Endodermal cell (in vitro differentiated cells): ENCODE results near the gene ADAMTS17. TPM values are rescaled to one million over a fixed set of nuclear protein-coding genes. Genes with fewer than 3 reads are reported as not detected.

Source experiments
- DNase-seq: peaks from one replicate; pipeline ENCODE4 v3.0.0-alpha.2; 2017
- H3K27ac ChIP-seq: 2 replicates; pipeline ENCODE4 v1.5.1; 2013; ENCODE audit warnings: mild to moderate bottlenecking, low read depth, low read length, moderate library complexity
- H3K27me3 ChIP-seq: 2 replicates; pipeline ENCODE4 v1.6.1; 2013; ENCODE audit warnings: mild to moderate bottlenecking, low read length, moderate library complexity; ENCODE audit not compliant: insufficient read depth, control insufficient read depth, poor library complexity, severe bottlenecking
- H3K36me3 ChIP-seq: 2 replicates; pipeline ENCODE4 v1.7.0; 2013; ENCODE audit warnings: mild to moderate bottlenecking, low read length, moderate library complexity; ENCODE audit not compliant: control insufficient read depth, insufficient read depth
- H3K4me1 ChIP-seq: one replicate; pipeline ENCODE4 v1.7.0; 2013; ENCODE audit warnings: low read length; ENCODE audit not compliant: control insufficient read depth, insufficient read depth
- H3K4me3 ChIP-seq: 2 replicates; pipeline ENCODE4 v1.5.1; 2013; ENCODE audit warnings: mild to moderate bottlenecking, low read length, moderate library complexity
- H3K9ac ChIP-seq: 2 replicates; pipeline ENCODE4 v1.6.1; 2013; ENCODE audit warnings: mild to moderate bottlenecking, low read length, moderate library complexity; ENCODE audit not compliant: poor library complexity, severe bottlenecking; ENCODE audit errors: extremely low read depth
- H3K9me3 ChIP-seq: 2 replicates; pipeline ENCODE4 v1.6.1; 2013; ENCODE audit warnings: mild to moderate bottlenecking, low read length, moderate library complexity; ENCODE audit not compliant: control insufficient read depth
- H3K27ac Mint-ChIP-seq: 2 replicates; pipeline ENCODE4 v1.8.0; 2020; ENCODE audit warnings: mixed read lengths
- H3K27me3 Mint-ChIP-seq: 2 replicates; pipeline ENCODE4 v1.8.0; 2021; ENCODE audit warnings: mild to moderate bottlenecking, mixed read lengths; ENCODE audit not compliant: insufficient read depth
- H3K36me3 Mint-ChIP-seq: 2 replicates; pipeline ENCODE4 v1.8.0; 2020; ENCODE audit warnings: low read depth, mixed read lengths
- H3K4me1 Mint-ChIP-seq: 2 replicates; pipeline ENCODE4 v1.8.0; 2020; ENCODE audit warnings: mixed read lengths
- H3K4me3 Mint-ChIP-seq: 2 replicates; pipeline ENCODE4 v1.8.0; 2020; ENCODE audit warnings: mild to moderate bottlenecking, moderate library complexity, mixed read lengths
- H3K9me3 Mint-ChIP-seq: 2 replicates; pipeline ENCODE4 v1.8.0; 2020; ENCODE audit warnings: mild to moderate bottlenecking, mixed read lengths
- CTCF ChIP-seq: fragments of 200-600 bp; sonication (generic); conservative IDR thresholded peaks from 2 replicates; pipeline ENCODE4 v1.5.0; 2021; ENCODE audit warnings: antibody characterized with exemption, mild to moderate bottlenecking
- WGBS, 2 experiments: methylation state at CpG; one replicate each; pipeline versions ENCODE4 v1.1.5 to v1.1.7; 2013; ENCODE audit warnings: missing lambda C conversion rate in 2 of 2, mixed read lengths in 1 of 2; ENCODE audit not compliant: insufficient coverage in 1 of 2, insufficient read length in 1 of 2; 5-methylcytosine and 5-hydroxymethylcytosine counted together
- total RNA-seq, 2 donors: library from RNA; stranded (reverse); fragmentation: NEBNext Ultra II Directional in 1 of 2; extraction: Animal tissue kit (Norgen Biotek cat#: 25700) in 1 of 2; gene quantifications; 2 replicates in 1 of 2; 3 replicates in 1 of 2; pipeline ENCODE4 v1.2.1, GENCODE V29; 2021

The ADAMTS17 gene
- total RNA-seq, 2 donors from 2014 or later = 0.82 to 2.3 TPM

- Histone ChIP-seq H3K9me3 (no peaks in the 10 kb centered on the region), H3K36me3 (no peaks in the 10 kb centered on the region), H3K27ac (peak overlapping the region; percentile 32), H3K4me1 (no peaks in the 10 kb centered on the region), H3K4me3 (no peak overlapping the region), H3K9ac (no peak overlapping the region), H3K27me3 (no peaks in the 10 kb centered on the region)
- Mint-ChIP-seq H3K4me3 (no peak overlapping the region), H3K27ac (no peak overlapping the region), H3K36me3 (peaks cover 2% of the 10 kb centered on the region), H3K9me3 (peaks cover 8% of the 10 kb centered on the region), H3K27me3 (no peaks in the 10 kb centered on the region), H3K4me1 (no peaks in the 10 kb centered on the region)
- no peak for TF ChIP-seq CTCF
- no peak for DNase-seq
- WGBS, 2 experiments = 77 to 88% methylated on average over 8 of the region's 8 CpGs
Measured at GRCh38 chr15:100310041-100310405, 31.8 kb downstream of the ADAMTS17 start.

- no peaks in the 10 kb centered on the region for H3K36me3 ChIP-seq
- H3K27ac Mint-ChIP-seq = no peak overlapping the region
- no peak overlapping the region for H3K9ac ChIP-seq
- H3K4me1 ChIP-seq = no peaks in the 10 kb centered on the region
- H3K9me3 Mint-ChIP-seq = peaks cover 8% of the 10 kb centered on the region
- no peak overlapping the region for H3K27ac ChIP-seq
- no peak for DNase-seq
- WGBS, 2 experiments = 87 to 88% methylated on average over 23 to 25 of the region's 25 CpGs
- no peak overlapping the region for H3K4me3 ChIP-seq
- no peaks in the 10 kb centered on the region for H3K4me1 Mint-ChIP-seq
- H3K4me3 Mint-ChIP-seq = no peak overlapping the region
- H3K27me3 Mint-ChIP-seq = no peaks in the 10 kb centered on the region
- H3K9me3 ChIP-seq = no peaks in the 10 kb centered on the region
- H3K27me3 ChIP-seq = no peaks in the 10 kb centered on the region
- H3K36me3 Mint-ChIP-seq = peaks cover 2% of the 10 kb centered on the region
- TF ChIP-seq CTCF = no peak
Measured at GRCh38 chr15:100309109-100310040, 32.4 kb downstream of the ADAMTS17 start.

GRCh38 chr15:100308608-100309007 is 33.2 kb downstream of the ADAMTS17 start:
- no peak for TF ChIP-seq CTCF
- Histone ChIP-seq H3K27ac (no peak overlapping the region), H3K4me1 (no peaks in the 10 kb centered on the region), H3K36me3 (no peaks in the 10 kb centered on the region), H3K9ac (no peak overlapping the region), H3K4me3 (no peak overlapping the region), H3K27me3 (no peaks in the 10 kb centered on the region), H3K9me3 (no peaks in the 10 kb centered on the region)
- Mint-ChIP-seq H3K36me3 (peaks cover 2% of the 10 kb centered on the region), H3K27me3 (no peaks in the 10 kb centered on the region), H3K9me3 (peaks cover 8% of the 10 kb centered on the region), H3K4me3 (no peak overlapping the region), H3K27ac (no peak overlapping the region), H3K4me1 (no peaks in the 10 kb centered on the region)
- no peak for DNase-seq
- WGBS, 2 experiments = 91 to 94% methylated on average over 4 of the region's 4 CpGs
